ENCODE data around the gene PRELP.
A peak's percentile ranks its signal among the peaks of the same experiment; 100 is the strongest.

- TF ChIP-seq CTCF (IDR thresholded peaks at IDR 0.05) = no peak
- peak in 1 of 4 donors; percentile 11 for TF ChIP-seq EP300 (IDR thresholded peaks at IDR 0.05)
- no peak for TF ChIP-seq POLR2A (IDR thresholded peaks at IDR 0.05)
These were observed 62.3 kb downstream of the PRELP start for GRCh38 chr1:203537806-203538464.

Data from sigmoid colon (tissue), 4 donors.